HG03064 (cell line): ENCODE data around the gene NCCRP1.
"Not testable (repeated sequence)": the region's sequence is repeated elsewhere in the genome, so short reads cannot be mapped to it uniquely, and the experiment has no call there.

Experiments used
- ATAC-seq: cut with Tn5 transposase; IDR thresholded peaks from one replicate; pipeline ENCODE4 v1.9.1; 2021; ENCODE audit warnings: low read depth; ENCODE audit not compliant: unreplicated experiment

Gene NCCRP1

GRCh38 chr19:39238209-39238608 is 41.4 kb downstream of the NCCRP1 start:
- no peak for ATAC-seq

- ATAC-seq: no peak
Measured at GRCh38 chr19:39238944-39239343, 42.2 kb downstream of the NCCRP1 start.

GRCh38 chr19:39240421-39240820 is 43.7 kb downstream of the NCCRP1 start:
- ATAC-seq: no peak

- not testable (repeated sequence) for ATAC-seq
Measured at GRCh38 chr19:39243741-39244140, 47.0 kb downstream of the NCCRP1 start.

- not testable (repeated sequence) for ATAC-seq
Measured at GRCh38 chr19:39244410-39245100, 47.8 kb downstream of the NCCRP1 start, which contains the start of gene IFNL3. TSS of gene IFNL3 (minus strand) at chr19:39245006. CDS start at chr19:39244967, 39 bp downstream.

- ATAC-seq: not testable (repeated sequence)
Measured at GRCh38 chr19:39245166-39245565, 48.4 kb downstream of the NCCRP1 start.

GRCh38 chr19:39246951-39247669 is 50.3 kb downstream of the NCCRP1 start:
- no peak for ATAC-seq

DNA sequence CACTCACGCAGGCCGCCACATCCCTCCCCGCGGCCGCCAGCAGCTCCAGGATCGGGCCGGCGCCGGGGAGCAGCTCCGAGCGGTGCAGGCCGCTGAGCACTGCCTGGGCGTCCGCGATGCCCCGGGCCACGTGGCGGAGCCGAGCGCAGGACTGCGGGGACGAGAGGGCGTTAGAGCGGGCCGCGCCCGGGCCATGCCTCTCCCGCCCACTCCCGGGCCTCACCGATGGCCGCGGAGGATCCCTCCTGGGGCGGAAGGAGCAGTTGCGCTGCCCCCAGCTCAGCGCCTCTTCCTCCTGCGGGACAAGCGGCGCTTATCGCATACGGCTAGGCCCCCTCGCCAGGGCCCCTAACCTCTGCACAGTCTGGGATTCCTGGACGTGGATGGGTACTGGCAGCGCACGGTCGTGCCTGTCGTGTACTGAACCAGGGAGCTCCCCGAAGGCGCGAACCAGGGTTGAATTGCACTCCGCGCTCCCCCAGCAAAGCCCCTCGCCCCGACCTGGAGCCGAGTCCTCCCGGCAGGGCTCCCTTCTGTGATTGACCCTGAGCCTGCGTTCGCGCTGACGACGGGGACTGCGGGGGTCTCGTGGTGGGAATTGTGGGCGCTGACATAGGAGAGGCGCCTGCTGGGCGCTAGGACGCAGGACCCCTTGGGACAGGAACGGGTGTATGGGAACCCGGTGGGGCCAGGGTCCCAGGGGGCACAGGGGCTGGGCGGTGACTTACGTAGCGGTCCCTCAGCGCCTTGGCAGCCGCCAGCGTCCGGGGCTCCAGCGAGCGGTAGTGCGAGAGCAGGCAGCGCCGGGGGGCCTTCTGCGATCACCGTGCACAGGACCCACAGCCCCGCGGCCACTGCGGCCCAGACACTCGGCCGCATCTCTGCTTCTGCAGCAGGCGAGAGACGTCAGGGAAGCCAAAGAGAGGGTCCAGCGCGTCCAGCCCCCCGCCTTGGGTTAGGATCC is 51.2 kb downstream of the NCCRP1 start:
- no peak for ATAC-seq

DNA sequence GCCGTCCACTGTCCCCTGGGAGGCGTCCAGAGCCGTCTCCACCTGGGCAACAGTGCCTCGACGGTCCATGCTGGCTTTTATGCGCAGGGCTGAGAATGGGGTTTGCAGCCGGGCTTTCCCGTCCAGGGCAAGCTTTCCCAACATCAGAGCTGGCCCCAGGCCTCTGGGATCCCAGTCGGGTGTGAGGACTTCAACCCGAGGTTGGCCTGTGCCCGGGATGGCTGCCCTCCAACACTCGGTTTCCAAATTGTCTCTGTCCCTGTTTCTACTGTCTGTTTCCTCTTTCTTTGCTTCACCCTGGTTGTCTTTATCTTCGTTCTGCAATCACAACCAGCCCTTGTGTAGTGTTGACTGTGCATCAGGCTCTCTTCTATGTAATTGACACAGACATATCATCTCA is 52.0 kb downstream of the NCCRP1 start, which contains the start of gene IFNL4:
Gene IFNL4, minus strand, starts transcription at position 51 of the 400 bp plus-strand sequence.
- no peak for ATAC-seq

DNA sequence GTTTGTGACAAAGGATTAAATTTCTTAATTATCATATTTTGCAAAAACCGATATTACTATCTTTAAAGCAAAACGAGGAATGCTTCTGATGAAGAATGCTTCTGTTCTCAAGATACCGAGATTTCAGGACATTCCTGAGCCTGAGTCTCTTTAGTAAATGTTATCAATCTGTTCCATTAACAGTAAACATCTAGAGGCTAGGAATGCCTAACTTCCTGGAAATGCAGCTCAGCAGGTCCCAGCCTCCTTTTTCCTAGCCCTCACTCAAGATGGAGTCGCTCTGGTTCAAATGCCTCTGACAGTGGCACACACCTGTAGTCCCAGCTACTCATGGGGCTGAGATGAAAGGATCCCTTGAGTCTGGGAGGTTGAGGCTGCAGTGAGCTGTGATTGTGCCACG is 54.3 kb downstream of the NCCRP1 start:
- no peak for ATAC-seq
